ENCODE results near the gene METTL24.
A peak's percentile ranks its signal among the peaks of the same experiment; 100 is the strongest.

The METTL24 gene

DNA sequence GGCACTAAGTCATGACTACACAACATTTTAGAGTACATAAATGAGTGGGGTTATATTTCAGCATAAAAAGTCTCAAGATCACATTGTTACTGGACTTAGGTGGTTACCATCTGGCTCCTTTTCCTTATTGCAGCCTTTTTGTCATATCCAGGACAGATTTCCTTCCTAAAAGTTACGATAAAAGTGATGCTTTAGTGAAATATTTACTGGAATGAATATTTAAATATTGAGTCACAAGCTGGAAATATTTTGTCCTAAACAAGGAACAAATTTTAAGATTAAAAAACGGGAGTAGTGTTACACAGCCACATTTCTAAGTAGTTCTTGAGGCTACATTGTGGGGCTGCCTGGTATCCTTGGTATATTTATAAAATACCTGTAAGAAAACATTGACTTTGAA is 125.7 kb downstream of the METTL24 start:
- Histone ChIP-seq H3K4me3 (no peak overlapping the region), H3K27ac (peak overlapping the region; percentile 46 to 52)
- no peak for DNase-seq (ENCODE audit: low spot score)
- TF ChIP-seq, protein P1, sequence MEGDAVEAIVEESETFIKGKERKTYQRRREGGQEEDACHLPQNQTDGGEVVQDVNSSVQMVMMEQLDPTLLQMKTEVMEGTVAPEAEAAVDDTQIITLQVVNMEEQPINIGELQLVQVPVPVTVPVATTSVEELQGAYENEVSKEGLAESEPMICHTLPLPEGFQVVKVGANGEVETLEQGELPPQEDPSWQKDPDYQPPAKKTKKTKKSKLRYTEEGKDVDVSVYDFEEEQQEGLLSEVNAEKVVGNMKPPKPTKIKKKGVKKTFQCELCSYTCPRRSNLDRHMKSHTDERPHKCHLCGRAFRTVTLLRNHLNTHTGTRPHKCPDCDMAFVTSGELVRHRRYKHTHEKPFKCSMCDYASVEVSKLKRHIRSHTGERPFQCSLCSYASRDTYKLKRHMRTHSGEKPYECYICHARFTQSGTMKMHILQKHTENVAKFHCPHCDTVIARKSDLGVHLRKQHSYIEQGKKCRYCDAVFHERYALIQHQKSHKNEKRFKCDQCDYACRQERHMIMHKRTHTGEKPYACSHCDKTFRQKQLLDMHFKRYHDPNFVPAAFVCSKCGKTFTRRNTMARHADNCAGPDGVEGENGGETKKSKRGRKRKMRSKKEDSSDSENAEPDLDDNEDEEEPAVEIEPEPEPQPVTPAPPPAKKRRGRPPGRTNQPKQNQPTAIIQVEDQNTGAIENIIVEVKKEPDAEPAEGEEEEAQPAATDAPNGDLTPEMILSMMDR (IDR thresholded peaks at IDR 0.05): no peak

GRCh38 chr6:110226261-110226660 is 131.9 kb downstream of the METTL24 start:
- no peak for DNase-seq (ENCODE audit: low spot score)
- TF ChIP-seq, protein P1 (IDR thresholded peaks at IDR 0.05): no peak
- H3K27ac ChIP-seq: no peak overlapping the region
- no peak overlapping the region for H3K4me3 ChIP-seq

- H3K4me3 ChIP-seq: no peak overlapping the region
- H3K27ac ChIP-seq: no peak overlapping the region
- TF ChIP-seq, protein P1 (IDR thresholded peaks at IDR 0.05): no peak
- DNase-seq (ENCODE audit: low spot score): no peak
Observed at GRCh38 chr6:110221738-110222137, 136.4 kb downstream of the METTL24 start.

DNA sequence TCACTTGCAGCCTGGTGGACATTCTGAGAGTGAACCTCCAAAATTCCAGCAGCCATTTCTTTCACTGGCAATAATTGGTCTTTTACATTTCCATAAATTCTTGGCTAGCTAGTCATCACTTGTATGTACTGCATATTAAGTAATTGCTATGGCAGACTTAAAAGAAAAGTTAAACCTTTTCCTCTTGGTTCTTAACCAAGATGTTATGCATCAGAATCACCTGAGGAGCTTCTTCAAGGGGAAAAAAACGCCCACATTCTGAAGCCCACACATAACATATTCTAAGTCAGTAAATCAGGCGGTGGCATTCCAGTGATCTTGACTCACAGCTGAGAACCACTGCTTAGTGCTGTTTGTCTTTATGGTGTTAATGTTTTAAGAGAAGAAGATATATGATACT is 140.9 kb downstream of the METTL24 start:
- TF ChIP-seq, protein P1 (IDR thresholded peaks at IDR 0.05): no peak

DNA sequence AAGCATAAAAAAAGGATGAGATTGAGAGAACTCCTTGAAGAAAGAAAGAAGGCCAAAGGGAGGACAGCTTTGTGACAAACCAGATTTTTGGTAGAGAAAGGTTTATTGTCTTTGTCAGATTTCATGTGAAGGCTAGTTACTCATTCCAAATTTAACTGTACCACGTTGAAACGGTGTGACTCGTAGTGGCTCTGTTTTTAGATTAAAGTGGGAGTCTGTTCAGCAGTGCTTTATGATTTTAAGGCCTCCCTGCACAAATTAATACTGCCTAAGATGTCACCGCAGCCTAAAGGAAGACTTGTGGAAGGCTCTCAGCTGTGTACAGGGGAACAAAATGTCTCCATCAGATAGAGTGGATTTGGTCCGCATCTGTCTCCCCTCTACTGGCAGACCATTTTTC is 142.0 kb downstream of the METTL24 start:
- DNase-seq (ENCODE audit: low spot score): no peak
- no peak overlapping the region for H3K27ac ChIP-seq
- no peak overlapping the region for H3K4me3 ChIP-seq
- TF ChIP-seq, protein P1 (IDR thresholded peaks at IDR 0.05): no peak

More for the DNA sequence above, 140.9 kb downstream of the METTL24 start:
- no peak overlapping the region for H3K27ac ChIP-seq
- DNase-seq (ENCODE audit: low spot score): no peak
- H3K4me3 ChIP-seq: no peak overlapping the region

DNA sequence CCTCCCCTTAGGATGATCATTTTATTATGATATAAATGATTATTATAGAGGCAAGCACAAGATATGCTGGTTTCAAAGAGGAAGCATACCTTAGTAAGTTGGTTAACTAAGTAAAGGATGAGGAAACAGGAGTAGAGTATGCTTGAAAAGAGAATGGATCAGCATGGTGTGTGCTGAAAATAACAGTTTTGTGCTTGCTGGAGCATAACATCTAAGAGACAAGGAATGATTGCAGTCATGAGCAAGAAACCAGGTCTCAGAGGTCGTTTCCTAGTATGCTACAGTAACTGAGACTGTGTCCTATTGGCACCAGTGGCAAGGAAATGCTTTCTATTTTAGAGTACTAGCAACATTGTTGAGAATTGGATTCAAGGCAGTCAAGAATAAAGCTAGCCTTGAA is 143.8 kb downstream of the METTL24 start:
- TF ChIP-seq, protein P1 (IDR thresholded peaks at IDR 0.05): no peak
- Histone ChIP-seq H3K4me3 (no peak overlapping the region), H3K27ac (no peak overlapping the region)
- DNase-seq (ENCODE audit: low spot score): no peak

- TF ChIP-seq, protein P1 (IDR thresholded peaks at IDR 0.05): no peak
- no peak for DNase-seq (ENCODE audit: low spot score)
- no peak overlapping the region for H3K27ac ChIP-seq
- H3K4me3 ChIP-seq: no peak overlapping the region
Observed at GRCh38 chr6:110211753-110212152, 146.4 kb downstream of the METTL24 start.

All from coronary artery (tissue), 2 donors.